Measurements from ENCODE around the gene TTC22.
"Not testable (repeated sequence)": the region's sequence is repeated elsewhere in the genome, so short reads cannot be mapped to it uniquely, and the experiment has no call there.

- not testable (repeated sequence) for TF ChIP-seq CTCF, POLR2A (IDR thresholded peaks at IDR 0.05)
Measured at GRCh38 chr1:54775828-54776721, 25.0 kb downstream of the TTC22 start.
